HG03342 (cell line): ENCODE results near the gene CDH2.

Experiments
- ATAC-seq: cut with Tn5 transposase; IDR thresholded peaks from one replicate; pipeline ENCODE4 v1.9.1; 2021; ENCODE audit warnings: mild to moderate bottlenecking, moderate library complexity; ENCODE audit not compliant: unreplicated experiment

CDH2 gene

DNA sequence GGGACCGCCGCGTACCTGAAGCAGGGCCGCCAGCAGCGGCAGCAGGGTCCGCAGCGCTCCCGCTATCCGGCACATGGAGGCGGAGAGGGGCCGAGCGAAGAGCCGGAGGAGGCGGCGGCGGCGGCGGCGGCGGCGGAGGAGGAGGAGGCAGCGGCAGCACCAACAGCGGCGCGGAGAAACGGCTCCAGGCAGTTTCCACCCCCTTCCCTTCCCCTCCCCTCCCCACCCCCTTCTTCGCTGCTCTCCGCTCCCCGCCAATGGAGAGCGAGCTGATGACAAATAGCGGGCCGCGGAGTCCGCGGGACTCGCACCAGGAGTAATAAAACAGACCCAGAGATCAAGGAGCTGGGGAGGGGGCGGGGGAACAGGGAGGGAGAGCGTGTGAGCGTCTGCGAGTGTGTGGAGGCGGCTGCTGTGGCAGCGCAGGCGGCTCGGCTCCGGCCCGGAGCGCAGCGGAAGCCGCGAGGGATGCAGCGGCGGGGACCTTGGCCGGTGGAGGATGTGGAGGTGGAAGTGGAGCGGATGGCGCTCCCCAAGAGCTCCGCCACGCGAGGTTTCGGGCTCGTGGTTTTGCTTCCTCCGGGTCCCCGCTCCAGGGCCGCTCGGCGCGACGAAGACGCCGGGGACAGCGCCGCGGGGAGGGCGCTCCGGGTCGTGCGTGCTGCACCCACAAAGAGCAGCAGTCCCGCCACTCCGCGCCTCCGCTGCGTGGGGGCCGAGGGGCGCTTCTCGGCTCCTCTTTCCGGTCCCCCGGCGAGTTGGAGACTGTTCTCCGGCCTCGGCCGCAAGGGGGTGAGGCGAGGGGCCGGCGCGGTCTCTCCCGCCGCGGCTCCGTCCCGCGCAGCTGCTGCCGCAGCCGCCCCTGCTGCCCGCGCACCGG is at the start of gene CDH2:
CDH2 (minus strand) TSS at position 183 of the 880 bp plus-strand sequence; CDS start at position 75, 108 bp downstream.
- ATAC-seq = no peak

DNA sequence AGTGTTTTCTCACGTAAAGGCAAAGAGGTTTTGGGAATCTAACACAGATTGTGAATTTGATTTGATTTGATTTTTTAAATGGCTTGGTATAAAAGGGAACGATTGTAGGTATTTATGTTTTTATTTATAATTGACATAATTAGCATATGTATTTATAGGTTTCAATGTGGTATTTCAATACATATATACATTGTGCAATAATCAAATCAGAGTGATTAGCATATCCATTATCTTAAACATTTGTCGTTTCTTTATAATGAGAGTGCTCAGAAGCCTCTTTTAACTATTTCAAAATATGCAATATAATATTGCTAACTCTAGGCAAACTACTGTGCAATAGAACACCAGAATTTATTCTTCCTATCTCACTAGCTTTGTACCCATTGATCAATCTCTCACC is 35.1 kb upstream of the CDH2 start:
- no peak for ATAC-seq

DNA sequence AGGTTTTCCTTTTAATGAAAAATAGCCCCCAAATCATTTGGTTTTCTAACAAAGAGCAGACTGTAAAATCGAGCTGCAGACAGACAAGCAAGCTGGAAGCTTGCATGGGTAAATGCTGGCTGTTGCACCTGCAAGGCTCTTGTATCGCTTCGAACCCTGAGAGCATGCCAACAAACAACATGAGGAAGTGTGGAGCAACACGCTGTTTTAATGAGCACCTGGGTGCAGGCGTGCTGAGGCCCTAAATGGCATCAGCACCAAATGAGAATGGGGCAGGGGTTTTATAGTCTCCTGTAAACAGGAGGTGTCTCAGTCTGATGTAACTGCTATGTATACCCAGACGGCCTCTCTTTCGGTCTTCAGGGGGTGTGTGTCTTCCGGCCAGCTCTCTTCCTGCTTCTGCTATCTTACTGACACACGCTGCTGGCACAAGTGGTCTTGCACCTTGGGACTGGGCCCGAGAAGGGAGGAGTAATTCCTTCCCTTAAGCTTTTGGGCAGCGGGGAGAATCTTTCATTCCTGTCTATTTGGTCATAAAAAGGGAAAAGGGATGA is 31.9 kb upstream of the CDH2 start:
- ATAC-seq = no peak

DNA sequence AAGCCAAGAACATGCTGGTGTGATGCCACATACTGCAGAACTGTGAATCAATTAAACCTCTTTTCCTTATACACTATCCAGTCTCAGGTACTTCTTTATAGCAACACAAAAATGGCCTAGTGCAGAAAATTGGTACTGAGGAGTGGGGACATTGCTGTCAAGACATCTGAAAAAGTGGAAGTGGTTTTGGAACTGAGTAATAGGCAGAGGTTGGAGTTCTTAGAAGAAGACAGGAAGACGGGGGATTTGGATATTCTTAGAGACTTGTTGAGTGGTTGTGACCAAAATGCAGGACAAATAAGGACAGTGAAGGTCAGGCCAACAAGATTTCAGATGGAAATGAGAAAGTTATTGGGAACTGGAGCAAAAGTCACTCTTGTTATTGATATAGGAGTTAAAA is 31.3 kb upstream of the CDH2 start:
- ATAC-seq = no peak

DNA sequence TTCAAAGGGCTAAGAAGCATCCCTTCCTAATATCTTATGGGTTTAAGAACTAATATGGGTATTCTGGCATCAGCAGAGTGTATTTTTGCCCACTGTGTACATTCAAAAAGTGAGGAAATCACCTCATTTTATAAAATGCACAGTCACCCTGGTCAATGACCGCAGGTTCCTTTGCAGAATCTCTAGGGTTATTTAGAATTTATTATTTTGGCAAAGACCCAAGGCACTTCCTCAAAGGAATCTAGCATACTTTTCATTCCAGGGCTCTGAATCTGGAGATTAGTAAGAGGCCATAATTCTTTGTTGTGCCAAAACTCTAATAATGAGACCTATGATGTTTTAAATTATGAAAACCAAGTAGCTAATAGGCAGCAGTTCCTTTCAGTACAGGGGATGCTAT is 27.2 kb upstream of the CDH2 start:
- ATAC-seq = no peak

DNA sequence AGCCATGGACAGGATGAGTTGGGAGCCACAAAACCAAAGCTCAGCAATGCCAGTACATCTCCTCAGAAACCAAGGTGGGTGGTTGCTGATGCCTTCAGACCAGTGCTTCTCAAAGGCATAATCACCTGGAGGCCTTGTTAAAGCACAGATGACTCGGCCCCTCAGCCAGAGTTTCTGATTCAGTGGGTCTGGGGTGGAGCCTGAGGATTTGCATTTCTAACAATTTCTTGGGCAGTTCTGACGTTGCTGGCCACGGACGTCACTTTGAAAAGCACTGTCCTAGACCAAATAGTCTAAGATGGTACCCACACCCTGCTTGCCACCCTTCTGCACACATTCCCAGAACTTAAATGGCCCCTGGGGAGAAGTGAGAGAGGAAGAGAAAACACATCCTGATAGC is 24.1 kb upstream of the CDH2 start:
- ATAC-seq = no peak

DNA sequence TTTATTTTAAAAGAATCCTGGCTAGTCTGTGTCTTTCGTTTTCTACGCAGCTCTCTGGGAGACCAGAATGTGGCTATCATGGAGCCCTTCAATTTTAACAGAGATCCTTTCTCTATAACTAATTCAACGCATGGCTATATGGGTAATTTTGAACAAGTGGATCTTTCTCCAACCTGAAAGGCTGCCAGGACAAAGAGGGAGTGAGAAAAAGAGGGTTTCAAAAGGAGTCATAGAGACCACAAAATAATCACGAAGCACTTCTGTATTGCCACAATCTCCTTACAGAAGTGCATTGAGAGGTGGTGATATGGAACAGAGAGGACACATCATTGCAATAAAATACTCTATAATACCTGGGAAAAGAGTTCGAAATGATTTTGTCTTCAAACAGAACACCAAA is 21.7 kb upstream of the CDH2 start:
- ATAC-seq = no peak

DNA sequence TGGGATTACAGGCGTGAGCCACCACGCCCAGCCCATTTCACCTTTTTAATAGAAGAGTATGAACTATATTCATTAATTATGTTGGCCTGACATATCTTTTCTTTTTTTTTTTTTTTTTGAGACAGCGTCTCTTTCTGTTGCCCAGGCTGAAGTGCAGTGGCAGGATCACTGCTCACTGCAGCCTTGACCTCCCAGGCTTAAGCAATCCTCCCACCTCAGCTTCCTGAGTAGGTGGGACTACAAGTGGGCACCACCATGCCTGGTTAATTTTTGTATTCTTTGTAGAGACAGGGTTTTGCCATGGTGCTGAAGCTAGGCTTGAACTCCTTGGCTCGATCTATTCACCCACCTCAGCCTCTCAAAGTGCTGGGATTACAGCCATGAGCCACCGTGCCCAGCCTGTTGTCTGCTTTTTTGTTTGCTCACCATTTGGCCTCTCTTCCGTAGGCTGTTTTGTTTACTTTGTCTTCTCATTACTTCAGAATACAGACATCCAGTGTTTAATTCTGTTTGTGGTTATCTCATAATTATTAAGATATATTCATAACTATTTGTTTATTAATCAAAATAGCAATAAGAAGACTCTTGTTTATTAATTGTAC is 16.3 kb upstream of the CDH2 start:
- ATAC-seq = no peak

DNA sequence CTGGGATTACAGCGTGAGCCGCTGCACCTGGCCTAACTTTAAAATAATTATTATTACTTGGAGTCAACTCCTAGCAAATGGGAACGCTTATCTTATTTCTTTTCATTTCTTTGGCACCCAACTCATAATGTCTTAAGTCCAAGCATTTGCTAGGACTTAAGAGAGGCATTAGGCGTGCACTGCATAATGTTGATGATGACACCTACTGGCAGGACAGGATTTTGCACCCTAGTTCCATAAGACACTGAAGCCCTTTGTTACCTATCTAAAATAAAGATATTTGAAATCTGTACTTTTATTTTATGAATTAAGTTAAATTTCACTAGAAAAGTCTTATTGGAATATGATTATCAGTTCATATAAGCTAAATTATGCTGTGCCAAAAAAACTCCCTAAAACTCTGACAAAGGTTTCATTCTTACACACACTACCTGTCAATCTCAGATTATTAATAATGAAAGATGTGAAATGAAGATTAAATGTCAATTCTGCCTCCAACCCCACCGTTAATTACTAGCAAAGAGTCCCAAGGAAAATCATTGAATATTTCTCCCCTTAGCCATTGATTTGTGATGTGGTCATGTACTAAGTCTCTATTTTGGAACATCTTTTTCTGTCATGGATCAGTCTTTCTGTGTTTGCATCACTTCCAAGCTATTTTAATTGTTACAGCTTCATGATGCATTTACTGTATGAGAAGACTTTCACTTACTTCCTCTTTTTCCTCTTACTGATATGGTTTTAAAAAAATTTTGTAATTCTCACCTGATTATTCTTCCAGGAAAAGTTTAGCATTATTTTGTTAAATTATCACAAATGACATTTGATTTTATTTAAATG is 12.7 kb upstream of the CDH2 start:
- ATAC-seq = peak; percentile 90

DNA sequence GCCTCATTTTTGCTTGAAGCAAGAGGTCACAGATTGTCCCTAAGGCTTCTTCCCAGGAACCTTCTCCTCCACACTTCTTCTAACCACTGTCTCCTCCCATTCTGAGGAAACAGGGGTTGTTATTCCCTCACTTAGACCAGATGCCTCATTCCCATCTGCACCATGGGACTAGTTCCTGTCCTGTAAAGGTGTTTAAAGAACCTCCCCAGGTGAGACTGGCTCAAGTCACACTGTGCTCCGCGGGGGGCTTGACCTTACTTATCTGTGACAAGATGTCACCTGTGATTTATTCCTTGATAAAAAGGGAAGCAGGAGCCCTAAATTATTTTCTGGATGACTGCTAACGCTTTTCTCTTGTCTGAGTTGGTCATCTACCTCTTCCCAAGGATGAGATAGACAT is 8.2 kb upstream of the CDH2 start:
- no peak for ATAC-seq

DNA sequence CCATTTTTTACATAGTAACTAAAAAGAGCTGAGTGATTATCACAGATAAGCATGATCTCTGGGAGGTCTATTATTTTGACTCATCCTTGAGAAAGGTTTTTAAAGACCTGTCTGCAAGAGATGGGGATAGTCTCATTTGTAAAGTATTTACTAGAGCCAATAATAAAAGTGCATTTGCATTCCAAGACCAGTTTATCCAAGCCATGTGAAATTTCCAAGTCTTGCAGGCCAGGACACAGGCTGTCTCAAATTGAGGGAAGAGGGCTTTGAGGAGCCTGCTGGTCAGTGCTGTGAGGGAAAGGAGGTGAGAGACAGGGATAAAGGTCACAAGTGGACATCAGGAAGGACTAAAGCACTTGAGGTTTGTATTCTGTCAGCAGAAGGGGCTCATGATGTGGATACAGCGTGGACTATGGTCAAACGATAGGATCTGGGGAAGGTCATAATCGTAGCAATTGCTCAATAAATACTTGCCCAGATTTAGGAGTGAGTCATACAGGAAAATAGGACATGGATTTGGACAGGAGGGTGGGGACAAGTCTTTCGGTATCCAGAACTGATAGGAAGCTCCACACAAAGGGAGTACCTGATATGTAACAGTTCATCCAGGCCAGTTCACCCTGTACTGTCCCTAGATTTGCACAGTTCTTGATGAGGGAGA is 6.6 kb upstream of the CDH2 start:
- ATAC-seq = no peak

DNA sequence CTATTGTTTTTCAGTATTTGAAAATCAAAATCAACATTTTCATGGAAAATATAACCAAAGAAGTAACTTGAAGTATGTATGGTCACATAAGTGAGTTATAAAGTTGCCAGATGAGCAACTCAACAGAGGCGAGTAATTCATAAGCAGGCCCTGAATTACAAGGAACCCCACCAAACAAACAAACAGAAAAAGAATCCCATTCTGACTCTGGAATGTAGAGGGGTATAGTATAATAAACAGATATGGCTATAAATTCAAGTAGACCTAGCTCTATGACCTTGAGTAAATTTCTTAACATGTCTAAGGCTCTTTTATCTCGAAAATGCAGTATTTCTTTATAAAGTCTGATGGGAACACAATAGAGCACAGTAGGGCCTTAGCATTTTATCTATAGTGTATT is 4.7 kb upstream of the CDH2 start:
- ATAC-seq = no peak

DNA sequence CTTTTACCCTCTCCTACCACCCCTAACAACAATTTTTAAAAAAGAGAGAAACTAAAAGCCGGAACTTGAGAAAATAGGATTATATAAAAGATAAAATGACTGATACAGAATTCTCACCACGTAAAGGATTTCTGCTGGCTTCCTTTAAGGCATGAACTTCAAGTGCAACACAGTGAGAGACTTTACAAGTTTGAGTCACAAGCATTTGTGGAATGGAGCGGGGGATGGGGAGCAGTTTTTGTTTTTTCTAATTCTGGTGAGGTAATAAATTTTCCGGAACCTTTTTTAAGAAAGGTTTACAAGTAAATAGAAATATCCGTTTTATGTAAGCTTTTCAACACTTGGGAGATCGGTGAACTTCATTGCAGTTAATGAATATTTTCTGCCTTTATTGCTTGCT is 1.8 kb upstream of the CDH2 start:
- ATAC-seq = no peak

DNA sequence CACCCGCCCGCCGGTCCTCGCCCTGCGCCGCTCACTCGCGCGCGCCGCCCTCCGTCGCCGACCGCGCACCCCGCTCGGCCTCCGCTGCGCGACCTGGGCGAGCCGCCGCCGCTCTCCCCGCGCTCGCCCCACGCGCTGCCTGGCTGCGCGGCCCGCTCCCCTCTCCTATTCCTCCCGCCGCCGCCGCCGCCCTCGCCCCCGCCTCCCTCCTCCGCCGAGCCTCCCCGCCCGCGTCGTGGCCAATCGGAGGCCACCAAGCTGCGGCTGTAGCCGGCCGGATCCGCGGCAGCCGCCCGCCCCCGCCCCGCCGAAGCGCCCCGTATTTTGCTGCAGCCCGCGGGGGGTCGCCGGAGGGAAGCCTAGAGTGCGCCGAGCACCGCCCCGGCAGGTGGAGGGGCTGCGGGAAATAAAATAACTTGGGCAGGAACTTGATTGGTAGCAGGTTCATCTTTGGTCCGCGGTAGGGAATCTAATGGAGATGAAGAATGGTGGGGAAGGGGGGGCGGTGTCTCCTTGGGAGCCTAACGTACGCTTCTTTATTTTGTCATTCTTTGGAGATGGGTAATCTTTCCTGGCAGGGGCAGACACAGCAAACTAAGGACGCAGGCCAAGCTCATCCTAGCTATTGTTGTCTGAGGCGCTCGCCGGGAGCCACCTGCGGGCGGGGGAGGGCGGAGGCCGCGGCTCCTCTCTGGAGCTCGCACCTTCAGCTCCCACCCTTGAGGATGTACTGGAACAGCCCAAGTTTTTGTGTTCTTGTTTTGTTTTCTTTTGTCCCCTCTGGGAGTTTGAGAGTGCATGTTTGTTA is 1.1 kb upstream of the CDH2 start:
- ATAC-seq = no peak

DNA sequence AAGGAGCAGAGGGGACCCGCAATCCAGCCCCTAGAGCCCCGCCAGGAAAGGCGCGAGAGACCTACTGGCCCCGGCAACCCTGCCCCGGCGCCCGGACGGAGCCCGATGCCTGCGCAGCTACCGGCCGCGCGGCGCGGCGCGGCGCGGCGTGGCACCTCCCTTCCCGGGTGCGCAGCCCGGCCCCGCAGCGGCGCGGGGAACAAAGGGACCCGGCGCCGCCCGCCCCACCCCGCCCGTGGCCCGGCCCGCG is 307 bp downstream of the CDH2 start:
- no peak for ATAC-seq

DNA sequence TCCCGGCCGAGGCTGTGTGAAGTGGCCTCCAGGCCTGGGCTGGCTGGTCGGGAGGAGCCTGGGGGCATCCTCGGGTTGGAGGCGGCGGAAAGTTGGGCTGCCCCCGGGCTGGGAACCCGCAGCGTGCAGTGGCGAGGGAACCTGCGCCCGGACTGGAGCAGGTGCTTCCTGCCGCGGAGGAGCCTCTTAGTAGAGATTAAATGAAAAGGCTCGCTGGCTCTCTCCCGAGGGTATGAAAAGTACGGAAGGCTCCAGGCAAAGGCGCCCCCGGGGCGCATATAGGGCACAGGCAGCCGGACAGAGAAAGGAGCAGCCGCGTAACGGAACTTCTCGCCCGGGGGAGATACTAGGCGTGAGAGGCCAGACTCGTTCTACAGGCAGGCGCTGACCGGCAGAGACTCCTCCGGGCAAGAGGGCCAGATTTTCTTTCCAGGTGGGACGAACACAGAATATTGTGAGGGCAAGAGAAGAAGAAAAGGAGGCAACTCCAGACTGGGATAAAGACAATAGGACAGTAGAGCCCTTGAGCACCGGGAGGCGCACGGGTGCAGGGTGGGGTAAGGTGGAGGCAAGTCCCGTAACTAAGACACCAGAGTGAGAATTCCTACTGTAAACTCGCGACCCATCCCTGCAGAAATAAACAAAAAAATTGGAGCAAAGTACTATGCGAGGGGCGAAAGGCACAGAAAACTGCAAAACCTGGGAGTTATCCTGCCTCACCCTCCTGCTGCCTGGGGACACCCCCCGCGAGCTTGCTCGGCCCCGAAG is 816 bp downstream of the CDH2 start:
- no peak for ATAC-seq

DNA sequence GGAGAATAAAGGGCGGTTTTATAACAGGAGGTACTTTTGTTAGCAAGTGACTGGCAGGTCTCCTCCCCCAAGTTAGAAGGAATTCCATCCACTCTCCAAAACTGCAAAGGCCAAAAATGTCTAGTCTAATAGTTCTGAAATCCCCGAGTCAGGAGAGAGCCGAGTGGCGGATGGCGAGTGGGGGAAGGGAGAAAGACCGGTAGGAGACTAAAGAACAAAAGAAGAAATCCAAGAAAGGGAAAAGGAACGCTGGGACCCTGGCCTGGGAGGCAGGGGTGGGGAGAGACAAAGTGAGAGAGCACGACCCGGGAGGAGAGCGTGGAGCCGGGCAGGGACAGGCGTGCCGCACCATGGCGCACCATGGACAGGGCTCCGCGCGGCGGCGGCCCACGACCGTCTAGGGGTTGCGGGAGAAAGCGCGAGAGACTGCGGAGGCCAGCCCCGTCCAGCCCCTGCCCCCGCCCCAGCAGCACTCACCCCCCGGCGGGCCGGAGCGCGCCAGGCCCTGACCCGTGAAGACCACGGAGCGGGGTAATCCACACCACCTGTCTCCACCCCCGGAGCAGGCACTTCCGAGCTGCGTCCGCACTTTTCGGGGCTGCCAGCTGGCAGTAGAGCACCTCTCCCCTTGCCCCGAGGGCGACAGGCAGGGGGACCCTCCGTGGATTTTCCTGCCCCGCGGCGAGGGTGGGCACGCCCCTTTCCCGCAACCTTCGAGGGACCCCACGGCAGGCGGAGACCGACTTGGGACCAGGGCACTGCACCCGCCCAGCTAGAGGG is 1.6 kb downstream of the CDH2 start:
- no peak for ATAC-seq

DNA sequence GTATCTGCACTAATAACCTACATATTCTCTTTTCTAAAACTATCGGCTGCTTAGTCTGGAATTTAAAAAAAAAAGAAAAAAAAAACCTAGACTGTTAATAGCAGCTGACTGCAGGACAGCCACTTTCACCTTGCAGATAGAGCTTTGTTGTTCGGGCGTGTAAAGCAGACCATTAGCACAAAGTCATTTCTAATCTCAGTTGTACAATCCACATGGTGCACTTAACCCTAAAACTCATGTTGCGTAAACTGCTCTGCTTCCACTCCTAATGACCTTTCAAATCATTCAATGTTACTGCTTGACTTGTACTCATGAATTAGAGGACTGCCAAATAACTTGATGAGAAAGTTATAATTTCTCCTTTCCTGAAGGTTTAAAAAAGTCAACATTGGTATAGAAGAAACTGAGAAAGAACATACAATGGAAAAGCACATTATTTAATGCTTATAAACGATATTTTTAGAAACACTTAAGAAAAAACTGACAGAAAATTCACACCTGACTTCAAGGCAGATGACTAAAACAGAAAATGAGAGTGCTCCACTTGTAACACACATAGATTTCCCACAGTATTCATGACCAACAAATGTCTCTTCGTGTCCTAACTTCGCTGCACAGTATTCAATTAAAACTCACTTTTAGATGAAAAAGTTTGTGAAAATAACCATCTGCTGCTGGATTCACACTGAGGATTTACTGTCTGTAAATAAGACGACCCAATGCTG is 2.6 kb downstream of the CDH2 start:
- ATAC-seq = no peak
